ENCODE measurements around the gene ATP8A1. TPM values are rescaled to one million over a fixed set of nuclear protein-coding genes. Genes with fewer than 3 reads are reported as not detected.

The ATP8A1 gene
- total and polyA plus RNA-seq, 9 donors = 5.0 to 10.4 (median 8.6) TPM

GRCh38 chr4:42628740-42629139 is 28.2 kb downstream of the ATP8A1 start:
- Histone ChIP-seq H3K36me3 (ENCODE audit: control insufficient read depth, insufficient read depth, low read length) (no peaks in the 10 kb centered on the region), H3K9me3 (replicated peaks; ENCODE audit: control insufficient read depth, low read depth, low read length) (no peaks in the 10 kb centered on the region), H3K4me3 (ENCODE audit: low read length) (no peak overlapping the region), H3K27ac (ENCODE audit: low read length) (no peak overlapping the region), H3K4me1 (ENCODE audit: control insufficient read depth, insufficient read depth, low read length) (no peaks in the 10 kb centered on the region), H3K27me3 (ENCODE audit: control insufficient read depth, insufficient read depth, low read length) (no peaks in the 10 kb centered on the region)
- no peak for DNase-seq
- WGBS (ENCODE audit: insufficient coverage) = no CpG with 5 or more reads among the region's 4 CpGs

GRCh38 chr4:42627885-42628646 is 28.8 kb downstream of the ATP8A1 start:
- peak; percentile 13 for DNase-seq
- H3K27me3 ChIP-seq (ENCODE audit: control insufficient read depth, insufficient read depth, low read length) = no peaks in the 10 kb centered on the region
- no peak overlapping the region for H3K4me3 ChIP-seq (ENCODE audit: low read length)
- H3K36me3 ChIP-seq (ENCODE audit: control insufficient read depth, insufficient read depth, low read length) = no peaks in the 10 kb centered on the region
- 29% methylated on average over 6 of the region's 9 CpGs for WGBS (ENCODE audit: insufficient coverage)
- no peaks in the 10 kb centered on the region for H3K4me1 ChIP-seq (ENCODE audit: control insufficient read depth, insufficient read depth, low read length)
- no peak overlapping the region for H3K27ac ChIP-seq (ENCODE audit: low read length)
- no peaks in the 10 kb centered on the region for H3K9me3 ChIP-seq (replicated peaks; ENCODE audit: control insufficient read depth, low read depth, low read length)

- WGBS (ENCODE audit: insufficient coverage) = 100% methylated on average over 1 of the region's 4 CpGs
- Histone ChIP-seq H3K4me3 (ENCODE audit: low read length) (no peak overlapping the region), H3K9me3 (replicated peaks; ENCODE audit: control insufficient read depth, low read depth, low read length) (no peaks in the 10 kb centered on the region), H3K27ac (ENCODE audit: low read length) (no peak overlapping the region), H3K27me3 (ENCODE audit: control insufficient read depth, insufficient read depth, low read length) (no peaks in the 10 kb centered on the region), H3K36me3 (ENCODE audit: control insufficient read depth, insufficient read depth, low read length) (no peaks in the 10 kb centered on the region), H3K4me1 (ENCODE audit: control insufficient read depth, insufficient read depth, low read length) (no peaks in the 10 kb centered on the region)
- no peak for DNase-seq
Measured at GRCh38 chr4:42626629-42627146, 30.2 kb downstream of the ATP8A1 start.

- no peak overlapping the region for H3K4me3 ChIP-seq (ENCODE audit: low read length)
- 40% methylated on average over 1 of the region's 4 CpGs for WGBS (ENCODE audit: insufficient coverage)
- no peak overlapping the region for H3K27ac ChIP-seq (ENCODE audit: low read length)
- no peaks in the 10 kb centered on the region for H3K27me3 ChIP-seq (ENCODE audit: control insufficient read depth, insufficient read depth, low read length)
- H3K4me1 ChIP-seq (ENCODE audit: control insufficient read depth, insufficient read depth, low read length) = no peaks in the 10 kb centered on the region
- DNase-seq = no peak
- no peaks in the 10 kb centered on the region for H3K36me3 ChIP-seq (ENCODE audit: control insufficient read depth, insufficient read depth, low read length)
- no peaks in the 10 kb centered on the region for H3K9me3 ChIP-seq (replicated peaks; ENCODE audit: control insufficient read depth, low read depth, low read length)
Measured at GRCh38 chr4:42625329-42625728, 31.6 kb downstream of the ATP8A1 start.

- Histone ChIP-seq H3K27ac (ENCODE audit: low read length) (no peak overlapping the region), H3K4me1 (ENCODE audit: control insufficient read depth, insufficient read depth, low read length) (no peaks in the 10 kb centered on the region), H3K9me3 (replicated peaks; ENCODE audit: control insufficient read depth, low read depth, low read length) (no peaks in the 10 kb centered on the region), H3K4me3 (ENCODE audit: low read length) (no peak overlapping the region), H3K36me3 (ENCODE audit: control insufficient read depth, insufficient read depth, low read length) (no peaks in the 10 kb centered on the region), H3K27me3 (ENCODE audit: control insufficient read depth, insufficient read depth, low read length) (no peaks in the 10 kb centered on the region)
- no peak for DNase-seq
- WGBS (ENCODE audit: insufficient coverage) = no CpG with 5 or more reads among the region's 3 CpGs
Measured at GRCh38 chr4:42624551-42624950, 32.4 kb downstream of the ATP8A1 start.

GRCh38 chr4:42618023-42618422 is 38.9 kb downstream of the ATP8A1 start:
- WGBS (ENCODE audit: insufficient coverage) = 67% methylated on average over 1 of the region's 2 CpGs
- Histone ChIP-seq H3K27me3 (ENCODE audit: control insufficient read depth, insufficient read depth, low read length) (no peaks in the 10 kb centered on the region), H3K4me3 (ENCODE audit: low read length) (no peak overlapping the region), H3K4me1 (ENCODE audit: control insufficient read depth, insufficient read depth, low read length) (no peaks in the 10 kb centered on the region), H3K36me3 (ENCODE audit: control insufficient read depth, insufficient read depth, low read length) (no peaks in the 10 kb centered on the region), H3K27ac (ENCODE audit: low read length) (no peak overlapping the region), H3K9me3 (replicated peaks; ENCODE audit: control insufficient read depth, low read depth, low read length) (no peaks in the 10 kb centered on the region)
- no peak for DNase-seq

GRCh38 chr4:42617030-42617429 is 39.9 kb downstream of the ATP8A1 start:
- Histone ChIP-seq H3K27ac (ENCODE audit: low read length) (no peak overlapping the region), H3K4me1 (ENCODE audit: control insufficient read depth, insufficient read depth, low read length) (no peaks in the 10 kb centered on the region), H3K9me3 (replicated peaks; ENCODE audit: control insufficient read depth, low read depth, low read length) (no peaks in the 10 kb centered on the region), H3K4me3 (ENCODE audit: low read length) (no peak overlapping the region), H3K27me3 (ENCODE audit: control insufficient read depth, insufficient read depth, low read length) (no peaks in the 10 kb centered on the region), H3K36me3 (ENCODE audit: control insufficient read depth, insufficient read depth, low read length) (no peaks in the 10 kb centered on the region)
- no CpG with 5 or more reads among the region's 2 CpGs for WGBS (ENCODE audit: insufficient coverage)
- DNase-seq = no peak

GRCh38 chr4:42616572-42616971 is 40.3 kb downstream of the ATP8A1 start:
- Histone ChIP-seq H3K27ac (ENCODE audit: low read length) (no peak overlapping the region), H3K9me3 (replicated peaks; ENCODE audit: control insufficient read depth, low read depth, low read length) (no peaks in the 10 kb centered on the region), H3K4me1 (ENCODE audit: control insufficient read depth, insufficient read depth, low read length) (no peaks in the 10 kb centered on the region), H3K27me3 (ENCODE audit: control insufficient read depth, insufficient read depth, low read length) (no peaks in the 10 kb centered on the region), H3K36me3 (ENCODE audit: control insufficient read depth, insufficient read depth, low read length) (no peaks in the 10 kb centered on the region), H3K4me3 (ENCODE audit: low read length) (no peak overlapping the region)
- WGBS (ENCODE audit: insufficient coverage) = 100% methylated on average over 2 of the region's 6 CpGs
- no peak for DNase-seq

- no peaks in the 10 kb centered on the region for H3K27me3 ChIP-seq (ENCODE audit: control insufficient read depth, insufficient read depth, low read length)
- no peak overlapping the region for H3K4me3 ChIP-seq (ENCODE audit: low read length)
- no peaks in the 10 kb centered on the region for H3K4me1 ChIP-seq (ENCODE audit: control insufficient read depth, insufficient read depth, low read length)
- H3K27ac ChIP-seq (ENCODE audit: low read length) = no peak overlapping the region
- 50% methylated on average over 1 of the region's 2 CpGs for WGBS (ENCODE audit: insufficient coverage)
- DNase-seq = peak; percentile 29
- no peaks in the 10 kb centered on the region for H3K36me3 ChIP-seq (ENCODE audit: control insufficient read depth, insufficient read depth, low read length)
- H3K9me3 ChIP-seq (replicated peaks; ENCODE audit: control insufficient read depth, low read depth, low read length) = no peaks in the 10 kb centered on the region
Measured at GRCh38 chr4:42615131-42615763, 41.7 kb downstream of the ATP8A1 start.

- no peak overlapping the region for H3K4me3 ChIP-seq (ENCODE audit: low read length)
- no peak for DNase-seq
- no peaks in the 10 kb centered on the region for H3K36me3 ChIP-seq (ENCODE audit: control insufficient read depth, insufficient read depth, low read length)
- WGBS (ENCODE audit: insufficient coverage) = no CpG with 5 or more reads among the region's 1 CpG
- H3K27me3 ChIP-seq (ENCODE audit: control insufficient read depth, insufficient read depth, low read length) = no peaks in the 10 kb centered on the region
- no peaks in the 10 kb centered on the region for H3K9me3 ChIP-seq (replicated peaks; ENCODE audit: control insufficient read depth, low read depth, low read length)
- H3K4me1 ChIP-seq (ENCODE audit: control insufficient read depth, insufficient read depth, low read length) = no peaks in the 10 kb centered on the region
- H3K27ac ChIP-seq (ENCODE audit: low read length) = no peak overlapping the region
Measured at GRCh38 chr4:42612898-42613297, 44.0 kb downstream of the ATP8A1 start.
